Liver (tissue), 9 donors: ENCODE data around the gene CHAD. TPM values are rescaled to one million over a fixed set of nuclear protein-coding genes. Genes with fewer than 3 reads are reported as not detected.

Experiments used
- DNase-seq: peaks from one replicate; pipeline ENCODE4 v3.0.0-alpha.2; 2017; ENCODE audit warnings: low spot score
- H3K27ac ChIP-seq, 2 donors: one replicate each; pipeline ENCODE4 v1.7.0; 2013; ENCODE audit warnings: inconsistent platforms in 2 of 2, low read length in 2 of 2, control low read depth in 1 of 2, low read depth in 1 of 2, mild to moderate bottlenecking in 1 of 2
- H3K27me3 ChIP-seq, 4 donors: one replicate each; pipeline versions ENCODE4 v1.6.1 to v1.7.0; 2013; ENCODE audit warnings: low read length in 3 of 4, inconsistent platforms in 1 of 4, mild to moderate bottlenecking in 1 of 4, moderate library complexity in 1 of 4; ENCODE audit not compliant: control insufficient read depth in 4 of 4, insufficient read depth in 4 of 4
- H3K36me3 ChIP-seq, 4 donors: one replicate each; pipeline versions ENCODE4 v1.6.1 to v1.7.0; 2013; ENCODE audit warnings: low read length in 3 of 4, mild to moderate bottlenecking in 3 of 4, low read depth in 1 of 4, moderate library complexity in 1 of 4; ENCODE audit not compliant: control insufficient read depth in 4 of 4, insufficient read depth in 3 of 4
- H3K4me1 ChIP-seq, 4 donors: one replicate each; pipeline versions ENCODE4 v1.6.1 to v1.7.0; 2013; ENCODE audit warnings: low read length in 3 of 4, mild to moderate bottlenecking in 3 of 4, moderate library complexity in 1 of 4; ENCODE audit not compliant: control insufficient read depth in 4 of 4, insufficient read depth in 4 of 4
- H3K4me3 ChIP-seq, 3 donors: one replicate each; pipeline versions ENCODE4 v1.6.1 to v1.7.0; 2013; ENCODE audit warnings: low read length in 3 of 3, control low read depth in 1 of 3, low read depth in 1 of 3, mild to moderate bottlenecking in 1 of 3
- H3K9ac ChIP-seq, 2 donors: one replicate each; pipeline ENCODE4 v1.7.0; 2013; ENCODE audit warnings: low read length in 2 of 2, mild to moderate bottlenecking in 2 of 2, moderate library complexity in 2 of 2, control low read depth in 1 of 2, low read depth in 1 of 2
- H3K9me3 ChIP-seq, 4 donors: one replicate each; pipeline versions ENCODE4 v1.6.1 to v1.7.0; 2013; ENCODE audit warnings: low read length in 3 of 4; ENCODE audit not compliant: control insufficient read depth in 4 of 4
- EGR1 ChIP-seq, 2 donors: IDR thresholded peaks; 2 replicates each; pipeline ENCODE4 v1.6.1; 2016 to 2018; ENCODE audit warnings: antibody characterized with exemption in 2 of 2, low read depth in 2 of 2
- FOXA1 ChIP-seq: IDR thresholded peaks from 2 replicates; pipeline ENCODE4 v1.6.1; 2016; ENCODE audit warnings: antibody characterized with exemption
- FOXA2 ChIP-seq: IDR thresholded peaks from 2 replicates; pipeline ENCODE4 v1.6.1; 2016; ENCODE audit warnings: antibody characterized with exemption
- GABPA ChIP-seq, 2 donors: IDR thresholded peaks in 1 of 2; conservative IDR thresholded peaks in 1 of 2; 2 replicates each; pipeline ENCODE4 v1.6.1; 2016; ENCODE audit warnings: antibody characterized with exemption in 2 of 2, mild to moderate bottlenecking in 1 of 2, moderate library complexity in 1 of 2
- SP1 ChIP-seq: IDR thresholded peaks from 2 replicates; pipeline ENCODE4 v1.6.1; 2018; ENCODE audit warnings: antibody characterized with exemption, mild to moderate bottlenecking
- WGBS: extraction: QIAGEN DNeasy Blood & Tissue Kit; methylation state at CpG from one replicate; pipeline ENCODE4 v1.1.7; 2013; 5-methylcytosine and 5-hydroxymethylcytosine counted together
- polyA plus RNA-seq, 2 donors: library from polyadenylated mRNA; stranded (reverse) in 1 of 2; unstranded in 1 of 2; fragments of 200-250 nt in 1 of 2; fragments of >200 nt in 1 of 2; fragmentation: Nextera tagmentation in 1 of 2; extraction: Ambion mirVana in 1 of 2; gene quantifications; one replicate each; pipeline versions ENCODE4 v1.2.1 to v1.2.3, GENCODE V29; 2013 to 2015
- total RNA-seq, 2 donors: library from RNA; depleted of rRNA; stranded (reverse); fragments of >200 nt; gene quantifications; one replicate each; pipeline ENCODE4 v1.2.3, GENCODE V29; 2014
- TF ChIP-seq, protein P1 (sequence below): fragments of 150-350 bp; IDR thresholded peaks from 2 replicates; pipeline ENCODE4 v1.5.1; 2017; ENCODE audit warnings: improper control_type of control experiment, low read depth, low read length; ENCODE audit not compliant: missing input control
- TF ChIP-seq, protein P2 (sequence below): IDR thresholded peaks from 2 replicates; pipeline ENCODE4 v1.6.1; 2016; ENCODE audit warnings: antibody characterized with exemption
- TF ChIP-seq, protein P3 (sequence below): IDR thresholded peaks from 2 replicates; pipeline ENCODE4 v1.6.1; 2016; ENCODE audit warnings: antibody characterized with exemption
- TF ChIP-seq, protein P4 (sequence below): IDR thresholded peaks from 2 replicates; pipeline ENCODE4 v1.6.1; 2016; ENCODE audit warnings: antibody characterized with exemption, mild to moderate bottlenecking
- donor health status: healthy.
- donor health status: healthy.
- donor health status: healthy.
- donor health status: healthy.
- donor health status: healthy.

The CHAD gene
- total and polyA plus RNA-seq, 4 donors: 0.51 to 3.3 (median 2.3) TPM

DNA sequence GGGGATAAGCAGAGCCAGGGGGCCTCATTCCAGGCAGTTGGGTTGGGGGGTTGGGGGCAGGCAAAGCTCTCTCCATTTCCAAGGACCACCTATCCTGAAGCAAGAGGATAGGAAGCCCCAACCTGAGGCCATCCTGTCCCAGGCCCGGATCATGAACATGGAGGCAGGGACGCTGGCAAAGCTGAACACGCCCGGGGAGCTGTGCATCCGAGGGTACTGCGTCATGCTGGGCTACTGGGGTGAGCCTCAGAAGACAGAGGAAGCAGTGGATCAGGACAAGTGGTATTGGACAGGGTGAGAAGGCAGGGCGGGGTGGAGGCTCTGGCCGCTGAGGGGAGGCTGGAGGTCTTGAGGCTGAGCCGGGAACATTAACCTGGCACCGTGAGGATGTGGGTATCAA, 3.6 kb upstream of the CHAD start:
- WGBS: 96% methylated on average over 10 of the region's 10 CpGs
- Histone ChIP-seq H3K9me3 (no peaks in the 10 kb centered on the region), H3K9ac (no peak overlapping the region), H3K27ac (no peak overlapping the region), H3K36me3 (peaks cover 0 to 6% (median 2%) of the 10 kb centered on the region in 4 donors), H3K27me3 (no peaks in the 10 kb centered on the region), H3K4me3 (no peak overlapping the region), H3K4me1 (peaks cover 20 to 77% (median 53%) of the 10 kb centered on the region in 4 donors)
- no peak for DNase-seq
- TF ChIP-seq FOXA1 (no peak), SP1 (no peak), EGR1 (IDR thresholded peaks at IDR 0.05; ENCODE audit: low read depth in 2 of 2) (no peak), GABPA (IDR thresholded peaks at IDR 0.05 in 1 of 2, conservative IDR thresholded peaks at IDR 0.05 in 1 of 2) (no peak)
- TF ChIP-seq, protein P1, sequence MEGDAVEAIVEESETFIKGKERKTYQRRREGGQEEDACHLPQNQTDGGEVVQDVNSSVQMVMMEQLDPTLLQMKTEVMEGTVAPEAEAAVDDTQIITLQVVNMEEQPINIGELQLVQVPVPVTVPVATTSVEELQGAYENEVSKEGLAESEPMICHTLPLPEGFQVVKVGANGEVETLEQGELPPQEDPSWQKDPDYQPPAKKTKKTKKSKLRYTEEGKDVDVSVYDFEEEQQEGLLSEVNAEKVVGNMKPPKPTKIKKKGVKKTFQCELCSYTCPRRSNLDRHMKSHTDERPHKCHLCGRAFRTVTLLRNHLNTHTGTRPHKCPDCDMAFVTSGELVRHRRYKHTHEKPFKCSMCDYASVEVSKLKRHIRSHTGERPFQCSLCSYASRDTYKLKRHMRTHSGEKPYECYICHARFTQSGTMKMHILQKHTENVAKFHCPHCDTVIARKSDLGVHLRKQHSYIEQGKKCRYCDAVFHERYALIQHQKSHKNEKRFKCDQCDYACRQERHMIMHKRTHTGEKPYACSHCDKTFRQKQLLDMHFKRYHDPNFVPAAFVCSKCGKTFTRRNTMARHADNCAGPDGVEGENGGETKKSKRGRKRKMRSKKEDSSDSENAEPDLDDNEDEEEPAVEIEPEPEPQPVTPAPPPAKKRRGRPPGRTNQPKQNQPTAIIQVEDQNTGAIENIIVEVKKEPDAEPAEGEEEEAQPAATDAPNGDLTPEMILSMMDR: no peak
- TF ChIP-seq, protein P2, sequence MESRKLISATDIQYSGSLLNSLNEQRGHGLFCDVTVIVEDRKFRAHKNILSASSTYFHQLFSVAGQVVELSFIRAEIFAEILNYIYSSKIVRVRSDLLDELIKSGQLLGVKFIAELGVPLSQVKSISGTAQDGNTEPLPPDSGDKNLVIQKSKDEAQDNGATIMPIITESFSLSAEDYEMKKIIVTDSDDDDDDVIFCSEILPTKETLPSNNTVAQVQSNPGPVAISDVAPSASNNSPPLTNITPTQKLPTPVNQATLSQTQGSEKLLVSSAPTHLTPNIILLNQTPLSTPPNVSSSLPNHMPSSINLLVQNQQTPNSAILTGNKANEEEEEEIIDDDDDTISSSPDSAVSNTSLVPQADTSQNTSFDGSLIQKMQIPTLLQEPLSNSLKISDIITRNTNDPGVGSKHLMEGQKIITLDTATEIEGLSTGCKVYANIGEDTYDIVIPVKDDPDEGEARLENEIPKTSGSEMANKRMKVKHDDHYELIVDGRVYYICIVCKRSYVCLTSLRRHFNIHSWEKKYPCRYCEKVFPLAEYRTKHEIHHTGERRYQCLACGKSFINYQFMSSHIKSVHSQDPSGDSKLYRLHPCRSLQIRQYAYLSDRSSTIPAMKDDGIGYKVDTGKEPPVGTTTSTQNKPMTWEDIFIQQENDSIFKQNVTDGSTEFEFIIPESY: no peak
- TF ChIP-seq, protein P3, sequence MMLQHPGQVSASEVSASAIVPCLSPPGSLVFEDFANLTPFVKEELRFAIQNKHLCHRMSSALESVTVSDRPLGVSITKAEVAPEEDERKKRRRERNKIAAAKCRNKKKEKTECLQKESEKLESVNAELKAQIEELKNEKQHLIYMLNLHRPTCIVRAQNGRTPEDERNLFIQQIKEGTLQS: no peak

DNA sequence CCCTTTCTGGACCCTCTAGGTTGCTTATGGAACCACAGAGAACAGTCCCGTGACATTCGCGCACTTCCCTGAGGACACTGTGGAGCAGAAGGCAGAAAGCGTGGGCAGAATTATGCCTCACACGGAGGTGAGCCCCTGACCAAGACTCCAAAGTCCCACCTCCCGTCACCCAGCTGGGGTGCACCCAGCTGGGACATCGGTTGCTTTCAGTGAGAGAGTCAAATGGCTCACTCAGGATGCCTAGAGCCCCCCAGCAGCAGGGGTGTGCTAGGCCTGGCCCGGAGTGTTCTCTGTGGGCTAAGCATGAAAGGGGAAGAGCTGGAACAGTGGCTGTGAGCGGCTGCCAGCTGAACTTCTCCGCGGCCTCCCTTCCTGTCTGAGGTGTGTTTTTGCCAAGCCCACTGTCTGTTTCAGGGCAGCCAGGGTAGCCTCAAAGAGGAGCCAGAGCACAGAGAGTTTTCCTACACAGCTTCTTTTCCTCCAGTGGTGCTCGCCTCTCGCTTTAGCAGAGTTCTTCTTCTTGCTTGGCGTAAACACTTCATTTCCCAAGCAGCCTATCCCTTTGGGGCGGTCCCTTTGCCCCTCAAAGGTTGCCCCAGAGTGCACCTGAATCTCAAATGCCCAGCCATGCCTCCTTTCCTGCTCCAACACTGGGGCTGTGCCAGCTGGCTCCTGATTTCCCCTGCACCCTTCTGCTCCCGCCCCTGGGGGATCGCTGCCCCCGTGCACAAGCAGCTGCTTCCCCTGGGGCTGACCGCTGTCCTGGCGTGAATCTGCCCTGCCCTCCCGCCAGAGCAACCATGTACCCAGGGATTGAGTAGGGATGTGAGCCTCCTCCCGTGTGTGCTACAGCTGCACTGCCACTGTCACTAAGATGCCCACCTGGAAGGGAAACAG, 2.6 kb upstream of the CHAD start:
- Histone ChIP-seq H3K27me3 (no peaks in the 10 kb centered on the region), H3K36me3 (peaks cover 0 to 6% (median 2%) of the 10 kb centered on the region in 4 donors), H3K4me3 (no peak overlapping the region), H3K4me1 (peaks cover 26 to 82% (median 59%) of the 10 kb centered on the region in 4 donors), H3K27ac (peak overlapping the region in 1 of 2 donors; percentile 35), H3K9ac (no peak overlapping the region), H3K9me3 (no peaks in the 10 kb centered on the region)
- 57% methylated on average over 22 of the region's 22 CpGs for WGBS
- DNase-seq: no peak
- no peak for TF ChIP-seq FOXA2

DNA sequence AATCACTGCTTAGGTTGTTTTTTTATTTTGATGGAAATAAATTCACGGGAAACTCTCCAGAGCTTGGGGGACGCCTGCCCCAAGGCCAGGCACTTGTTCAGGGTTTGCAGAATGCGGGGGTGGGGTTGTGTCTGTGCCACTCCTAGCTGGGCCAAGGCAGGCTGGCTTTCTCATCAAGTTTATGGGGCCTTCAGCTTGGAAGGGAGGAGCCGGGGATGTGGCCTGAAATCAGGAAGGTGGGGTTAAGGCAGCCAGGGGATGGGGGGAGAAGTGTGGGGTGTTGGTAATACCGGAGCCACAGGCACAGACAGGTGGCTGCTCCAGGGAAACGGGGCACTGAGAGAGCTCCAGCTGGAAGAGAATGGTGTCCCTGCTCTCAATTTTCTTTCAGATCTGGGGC, 1.7 kb upstream of the CHAD start:
- H3K9me3 ChIP-seq: no peaks in the 10 kb centered on the region
- TF ChIP-seq, protein P4, sequence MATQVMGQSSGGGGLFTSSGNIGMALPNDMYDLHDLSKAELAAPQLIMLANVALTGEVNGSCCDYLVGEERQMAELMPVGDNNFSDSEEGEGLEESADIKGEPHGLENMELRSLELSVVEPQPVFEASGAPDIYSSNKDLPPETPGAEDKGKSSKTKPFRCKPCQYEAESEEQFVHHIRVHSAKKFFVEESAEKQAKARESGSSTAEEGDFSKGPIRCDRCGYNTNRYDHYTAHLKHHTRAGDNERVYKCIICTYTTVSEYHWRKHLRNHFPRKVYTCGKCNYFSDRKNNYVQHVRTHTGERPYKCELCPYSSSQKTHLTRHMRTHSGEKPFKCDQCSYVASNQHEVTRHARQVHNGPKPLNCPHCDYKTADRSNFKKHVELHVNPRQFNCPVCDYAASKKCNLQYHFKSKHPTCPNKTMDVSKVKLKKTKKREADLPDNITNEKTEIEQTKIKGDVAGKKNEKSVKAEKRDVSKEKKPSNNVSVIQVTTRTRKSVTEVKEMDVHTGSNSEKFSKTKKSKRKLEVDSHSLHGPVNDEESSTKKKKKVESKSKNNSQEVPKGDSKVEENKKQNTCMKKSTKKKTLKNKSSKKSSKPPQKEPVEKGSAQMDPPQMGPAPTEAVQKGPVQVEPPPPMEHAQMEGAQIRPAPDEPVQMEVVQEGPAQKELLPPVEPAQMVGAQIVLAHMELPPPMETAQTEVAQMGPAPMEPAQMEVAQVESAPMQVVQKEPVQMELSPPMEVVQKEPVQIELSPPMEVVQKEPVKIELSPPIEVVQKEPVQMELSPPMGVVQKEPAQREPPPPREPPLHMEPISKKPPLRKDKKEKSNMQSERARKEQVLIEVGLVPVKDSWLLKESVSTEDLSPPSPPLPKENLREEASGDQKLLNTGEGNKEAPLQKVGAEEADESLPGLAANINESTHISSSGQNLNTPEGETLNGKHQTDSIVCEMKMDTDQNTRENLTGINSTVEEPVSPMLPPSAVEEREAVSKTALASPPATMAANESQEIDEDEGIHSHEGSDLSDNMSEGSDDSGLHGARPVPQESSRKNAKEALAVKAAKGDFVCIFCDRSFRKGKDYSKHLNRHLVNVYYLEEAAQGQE: no peak
- peaks cover 26 to 83% (median 61%) of the 10 kb centered on the region in 4 donors for H3K4me1 ChIP-seq
- WGBS: 76% methylated on average over 6 of the region's 6 CpGs
- H3K9ac ChIP-seq: no peak overlapping the region
- peaks cover 0 to 6% (median 3%) of the 10 kb centered on the region in 4 donors for H3K36me3 ChIP-seq
- no peak overlapping the region for H3K4me3 ChIP-seq
- no peak overlapping the region for H3K27ac ChIP-seq
- H3K27me3 ChIP-seq: no peaks in the 10 kb centered on the region
- DNase-seq: no peak
